ENCODE data around the gene AK8.

The AK8 gene

GRCh38 chr9:132748450-132748849 is 129.6 kb downstream of the AK8 start:
- DNase-seq (ENCODE audit: insufficient read length, low spot score) = no peak
- FAIRE-seq = no peak

- FAIRE-seq (no peak), DNase-seq (ENCODE audit: insufficient read length, low spot score) (no peak)
Observed at GRCh38 chr9:132745756-132746709, 132.1 kb downstream of the AK8 start.

DNA sequence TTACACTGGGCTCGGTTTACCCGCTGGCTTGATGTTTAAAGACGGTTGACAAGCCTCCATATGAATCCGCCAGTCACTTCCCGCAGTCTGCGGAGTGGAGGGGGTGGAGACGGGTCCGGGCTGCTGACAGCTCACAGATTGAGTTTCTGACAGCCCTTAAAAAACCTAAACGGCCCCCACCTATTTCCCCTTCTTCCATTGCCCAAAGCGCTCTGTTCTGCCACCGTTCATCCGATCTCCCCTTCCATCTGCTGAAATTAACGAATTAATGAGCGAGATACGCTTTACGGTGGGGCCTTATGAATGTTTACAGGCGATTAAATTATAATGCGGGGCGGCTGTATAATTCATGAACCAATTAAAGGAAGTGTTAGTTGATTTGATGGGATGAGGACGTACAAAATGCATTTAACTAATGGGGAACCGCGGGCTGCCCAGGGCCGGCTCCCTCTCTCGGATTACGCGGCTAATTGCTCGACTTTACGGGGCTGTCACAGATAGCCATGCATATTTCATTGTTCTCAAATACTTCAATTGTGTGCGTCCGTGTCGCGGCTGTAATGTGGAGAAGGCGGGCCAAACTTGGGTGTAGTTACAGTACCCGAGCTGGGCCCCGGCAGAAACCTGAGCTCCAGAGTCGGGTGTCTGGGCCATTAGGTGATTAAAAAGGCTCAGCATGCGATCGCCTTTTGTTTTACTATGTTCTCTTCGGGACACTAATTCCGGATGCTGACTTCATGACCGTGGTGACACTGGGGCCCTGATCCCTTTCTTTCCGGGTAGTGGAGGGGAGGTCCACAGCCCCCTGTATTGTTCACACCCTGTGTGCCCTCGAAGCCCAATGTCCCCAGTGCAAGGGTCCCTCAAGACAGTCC is 133.0 kb downstream of the AK8 start:
- FAIRE-seq = no peak
- DNase-seq (ENCODE audit: insufficient read length, low spot score) = no peak

GRCh38 chr9:132743931-132744479 is 134.1 kb downstream of the AK8 start:
- DNase-seq (ENCODE audit: insufficient read length, low spot score) (no peak), FAIRE-seq (no peak)

- DNase-seq (ENCODE audit: insufficient read length, low spot score) = no peak
- no peak for FAIRE-seq
Observed at GRCh38 chr9:132742821-132743311, 135.2 kb downstream of the AK8 start.

DNA sequence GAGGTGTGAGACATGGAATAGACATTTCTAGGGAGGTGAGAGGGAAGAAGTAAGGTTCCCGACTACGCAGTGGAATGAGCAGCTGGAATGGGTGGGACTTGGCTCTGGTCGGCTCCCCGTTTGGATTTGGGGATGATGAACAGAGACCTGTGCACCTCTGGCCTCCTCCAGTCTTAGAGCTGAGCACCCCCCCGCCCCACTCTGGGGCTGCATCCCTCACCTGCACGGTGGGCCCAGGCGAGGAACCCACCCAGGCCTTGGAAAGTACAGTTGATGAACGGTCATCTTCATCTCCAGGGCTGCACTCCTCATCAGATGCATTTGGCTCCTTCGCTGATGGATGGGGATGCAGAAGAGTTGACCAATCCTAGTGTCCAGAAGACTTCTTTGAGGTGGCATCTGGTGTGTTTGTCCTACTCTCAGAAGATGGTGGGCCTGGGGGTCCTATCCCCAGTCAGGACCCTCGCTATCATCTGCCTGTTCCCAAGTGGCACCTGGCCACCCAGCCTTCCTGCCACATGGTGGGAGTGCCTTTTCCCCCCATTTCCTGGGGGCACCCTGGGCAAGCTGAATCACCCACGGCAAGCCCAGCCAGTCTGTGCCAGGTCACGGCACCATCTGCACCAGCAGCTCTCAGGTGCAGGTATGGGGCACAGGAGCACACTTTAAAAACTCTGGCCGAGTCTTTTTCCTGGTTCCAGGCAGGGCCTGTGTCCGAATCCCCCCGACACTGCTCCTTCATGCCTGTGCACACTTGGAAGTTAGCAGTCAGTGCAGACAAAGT is 137.4 kb downstream of the AK8 start:
- no peak for FAIRE-seq
- DNase-seq (ENCODE audit: insufficient read length, low spot score) = no peak

GRCh38 chr9:132739710-132740310 is 138.3 kb downstream of the AK8 start:
- no peak for FAIRE-seq
- no peak for DNase-seq (ENCODE audit: insufficient read length, low spot score)

DNA sequence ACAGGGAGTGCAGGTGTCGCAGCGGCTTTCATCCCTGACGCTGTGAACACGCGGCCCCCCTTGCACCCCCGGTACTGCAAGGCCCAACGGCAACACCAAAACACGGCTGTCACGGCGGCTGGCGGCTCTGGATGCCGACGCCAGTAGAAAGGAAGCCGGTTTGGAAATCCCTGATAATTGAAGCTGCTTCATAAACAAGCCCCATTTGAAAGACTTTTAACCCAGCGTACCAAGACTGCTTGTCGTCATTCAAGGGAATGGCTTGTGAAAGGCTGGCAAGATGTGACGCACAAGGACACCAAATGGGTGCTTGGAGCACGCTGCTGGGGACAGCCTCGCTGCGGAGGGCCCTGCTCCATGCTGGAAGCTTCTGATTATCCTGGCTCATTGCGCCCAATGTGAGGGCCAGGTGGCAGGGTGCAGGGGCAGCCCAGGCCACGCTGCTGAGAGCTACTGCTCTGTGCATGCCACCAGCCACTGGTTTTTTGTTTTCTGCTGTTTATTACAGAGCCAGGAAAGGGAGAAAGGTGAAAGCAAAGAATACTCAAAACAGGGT is 144.7 kb downstream of the AK8 start:
- no peak for FAIRE-seq
- DNase-seq (ENCODE audit: insufficient read length, low spot score) = no peak

DNA sequence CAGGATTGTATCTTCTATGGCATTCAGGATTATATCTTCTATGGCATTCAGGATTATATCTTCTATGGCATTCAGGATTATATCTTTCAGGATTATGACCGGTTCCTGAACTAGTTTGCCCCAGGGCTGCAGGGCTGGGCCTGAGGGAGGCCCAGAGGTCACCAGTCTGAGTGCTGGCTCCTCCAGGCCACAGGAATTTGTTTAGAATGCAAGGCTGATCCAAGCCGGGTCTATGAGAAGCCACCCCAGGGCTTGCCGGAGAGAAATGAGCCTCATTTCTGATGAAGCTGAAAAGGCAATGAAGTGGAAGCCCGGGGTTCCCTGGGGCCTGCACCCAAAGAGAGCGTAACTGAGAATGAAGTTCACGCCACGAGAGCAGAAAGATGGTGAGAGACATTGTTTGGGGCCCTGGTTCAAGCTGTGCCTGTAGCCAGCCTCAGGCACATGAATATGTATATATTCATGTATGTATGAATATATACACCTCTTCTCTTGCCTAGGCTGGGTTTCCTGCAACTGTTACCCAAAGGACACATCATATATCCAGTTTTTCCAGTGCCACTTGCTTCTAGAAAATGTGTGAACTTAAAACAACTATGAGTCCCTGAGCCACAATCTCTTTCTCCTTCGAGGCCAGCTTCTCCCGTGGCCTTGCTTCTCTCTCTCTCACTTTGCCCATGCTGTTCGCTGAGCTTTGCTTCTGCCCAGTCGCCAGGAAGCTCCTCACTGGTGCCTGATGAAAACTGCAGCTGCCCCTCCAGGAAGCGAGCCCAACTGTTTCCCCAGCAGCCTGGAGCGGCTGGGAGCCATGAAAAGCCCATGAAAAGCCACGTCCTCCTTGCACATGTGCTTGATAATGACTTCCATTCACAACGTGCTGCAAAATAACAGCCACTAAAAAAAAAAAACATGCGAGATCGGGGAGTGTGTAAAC is 145.5 kb downstream of the AK8 start:
- peak; percentile 21 for DNase-seq (ENCODE audit: insufficient read length, low spot score)
- FAIRE-seq = no peak

- FAIRE-seq (no peak), DNase-seq (ENCODE audit: insufficient read length, low spot score) (no peak)
Observed at GRCh38 chr9:132731230-132731629, 146.9 kb downstream of the AK8 start.

- FAIRE-seq = no peak
- DNase-seq (ENCODE audit: insufficient read length, low spot score) = no peak
Observed at GRCh38 chr9:132730054-132731033, 147.7 kb downstream of the AK8 start.

GRCh38 chr9:132729235-132729890 is 148.7 kb downstream of the AK8 start:
- no peak for DNase-seq (ENCODE audit: insufficient read length, low spot score)
- FAIRE-seq = no peak

GRCh38 chr9:132728497-132728896 is 149.6 kb downstream of the AK8 start:
- no peak for DNase-seq (ENCODE audit: insufficient read length, low spot score)
- no peak for FAIRE-seq

DNA sequence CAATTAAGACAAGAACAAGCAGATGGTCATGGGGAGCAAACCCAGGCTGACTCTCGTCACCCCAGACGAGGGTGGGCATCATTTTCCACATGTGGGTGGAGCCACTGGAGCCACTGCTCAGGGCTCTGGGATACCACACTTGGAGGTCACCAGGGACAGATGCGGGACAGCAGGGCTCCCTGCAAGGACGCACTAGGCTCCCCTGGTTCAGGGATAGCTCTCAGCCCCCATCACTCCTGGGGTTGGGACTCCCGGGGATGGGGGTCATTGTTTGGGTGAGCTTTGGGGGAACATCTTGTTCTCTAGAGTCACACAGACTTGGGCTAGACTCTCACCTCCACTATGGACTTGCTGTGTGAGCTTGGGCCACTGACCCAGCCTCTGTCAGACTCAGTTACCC is 150.0 kb downstream of the AK8 start:
- FAIRE-seq (no peak), DNase-seq (ENCODE audit: insufficient read length, low spot score) (no peak)

DNA sequence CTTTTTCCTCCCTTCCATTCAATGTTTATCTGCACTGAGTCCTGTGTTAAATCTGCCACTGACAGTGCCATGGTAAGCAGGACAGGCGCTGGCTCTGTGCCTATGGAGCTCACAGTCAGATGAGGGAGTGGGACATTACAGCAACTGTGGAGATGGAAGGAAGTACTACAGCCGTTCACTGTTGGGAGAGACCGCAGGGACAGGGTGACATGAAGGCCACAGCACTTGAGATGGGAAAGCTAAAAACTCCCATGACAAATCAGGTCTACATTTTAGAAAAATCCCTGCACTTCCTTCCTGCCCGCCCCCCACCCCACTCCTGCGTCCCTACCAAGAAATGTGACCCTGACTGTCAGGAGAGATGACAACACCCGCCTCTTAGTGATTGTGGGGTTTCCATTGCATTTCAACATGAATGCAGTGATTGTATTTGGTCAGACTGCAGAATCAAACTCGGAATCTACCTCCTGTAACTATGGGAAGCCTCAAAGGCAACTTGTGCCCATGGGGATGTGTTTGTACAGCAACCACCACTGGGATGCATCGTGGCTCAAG is 151.4 kb downstream of the AK8 start:
- FAIRE-seq (no peak), DNase-seq (ENCODE audit: insufficient read length, low spot score) (no peak)

DNA sequence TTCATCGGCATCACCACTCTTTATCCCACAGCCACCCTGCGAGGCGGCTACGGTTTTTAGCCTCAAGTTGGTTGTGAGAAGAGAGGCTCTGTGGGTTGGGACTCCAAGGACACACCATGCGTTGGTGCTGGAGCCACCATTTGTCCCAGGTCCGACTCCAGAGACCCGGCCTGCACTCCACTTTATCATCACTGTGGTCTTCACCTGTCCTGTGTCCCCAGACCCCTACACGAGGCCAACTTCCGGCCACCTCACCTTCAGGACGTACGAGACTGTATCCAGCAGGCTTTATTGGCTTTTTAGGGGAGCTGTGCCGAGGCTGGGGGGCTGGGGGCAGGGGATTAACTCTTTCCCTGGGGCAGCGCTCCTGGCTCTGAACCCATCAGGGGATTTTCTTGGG is 152.8 kb downstream of the AK8 start:
- FAIRE-seq (no peak), DNase-seq (ENCODE audit: insufficient read length, low spot score) (no peak)

GRCh38 chr9:132723809-132724208 is 154.3 kb downstream of the AK8 start:
- DNase-seq (ENCODE audit: insufficient read length, low spot score) = no peak
- no peak for FAIRE-seq

All from HTR-8/SVneo (cell line).